ENCODE measurements around the gene ARHGDIA.
"Not testable (repeated sequence)": the region's sequence is repeated elsewhere in the genome, so short reads cannot be mapped to it uniquely, and the experiment has no call there.

The ARHGDIA gene

DNA sequence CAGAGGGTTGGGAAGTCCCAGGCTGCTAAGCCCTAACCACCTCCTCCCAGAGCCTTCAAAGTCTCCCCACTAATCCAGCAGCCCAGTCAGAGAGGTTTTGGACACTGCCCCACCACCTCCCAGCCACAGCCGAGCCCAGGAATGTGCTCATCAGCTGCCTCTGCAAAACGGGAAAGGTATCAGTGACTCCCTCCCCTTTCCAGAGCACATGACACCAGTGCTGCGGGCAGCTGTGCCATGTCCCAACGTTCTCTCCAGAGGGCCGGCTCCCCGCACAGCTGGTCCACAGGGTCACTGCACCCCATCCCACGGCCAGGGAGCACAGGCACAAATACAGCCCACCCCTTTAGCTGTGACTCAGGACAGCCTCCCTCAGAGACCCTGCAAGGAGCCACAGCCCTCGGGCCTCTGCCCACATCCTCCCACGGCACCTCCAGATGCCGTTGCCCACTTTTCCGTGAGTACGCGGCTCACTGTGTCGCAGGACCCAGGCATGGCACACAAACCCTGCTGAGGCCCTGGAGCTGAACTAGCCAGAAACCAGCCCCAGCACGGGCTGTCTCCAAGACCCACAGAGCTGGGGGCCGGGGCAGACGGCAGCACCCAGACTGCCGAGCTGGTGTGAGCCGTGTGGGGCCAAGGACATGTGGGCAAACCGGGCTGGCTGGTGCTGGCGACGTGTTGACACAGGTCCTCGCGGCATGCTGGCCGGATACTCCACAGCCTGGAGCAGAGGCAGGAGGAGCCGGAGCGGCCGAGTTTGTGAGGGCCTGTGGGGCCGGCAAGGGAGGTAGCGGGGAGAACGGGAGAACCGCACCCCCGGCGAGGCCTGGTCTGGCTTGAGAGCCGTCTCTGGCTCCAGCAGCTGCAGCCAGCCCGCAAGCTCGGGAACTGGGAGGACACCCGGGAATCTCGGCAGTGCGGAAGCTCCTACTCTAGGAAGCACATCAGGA is 30.0 kb downstream of the ARHGDIA start:
- DNase-seq = no peak

DNA sequence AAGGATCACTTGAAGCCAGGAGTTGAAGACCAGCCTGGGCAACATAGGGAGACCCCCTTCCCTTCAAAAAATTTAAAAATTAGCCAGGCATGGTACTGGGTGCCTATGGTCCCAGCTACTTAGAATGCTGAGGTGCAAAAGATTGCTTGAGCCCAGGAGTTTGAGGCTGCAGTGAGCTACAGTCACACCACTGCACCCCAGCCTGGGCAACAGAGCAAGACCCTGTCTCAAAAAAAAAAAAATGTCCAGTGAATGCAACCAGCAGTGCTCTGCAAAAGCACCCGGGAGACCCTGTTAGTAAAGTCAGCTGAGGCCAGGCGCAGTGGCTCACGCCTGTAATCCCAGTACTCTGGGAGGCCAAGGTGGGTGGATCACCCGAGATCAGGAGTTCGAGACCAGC is 31.1 kb downstream of the ARHGDIA start:
- DNase-seq = not testable (repeated sequence)

DNA sequence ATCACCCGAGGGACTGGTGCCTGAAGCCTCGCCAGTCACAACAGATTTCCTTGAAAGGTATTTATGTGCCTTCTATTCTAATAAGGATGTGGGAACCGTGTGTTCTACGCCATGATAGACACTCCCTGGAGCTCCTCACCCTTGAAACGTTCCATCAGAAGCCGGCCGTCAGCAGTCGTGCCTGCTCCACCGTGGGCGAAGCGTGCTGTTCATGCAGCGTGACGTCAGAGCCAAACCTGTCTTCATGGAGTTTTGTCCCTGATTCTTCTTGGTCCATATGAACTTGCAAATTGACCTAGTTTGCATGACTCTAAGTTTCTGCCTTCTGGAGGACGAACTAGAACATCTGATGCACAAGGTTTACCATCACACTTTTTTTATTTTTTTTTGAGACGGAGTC is 31.8 kb downstream of the ARHGDIA start:
- DNase-seq = no peak

DNA sequence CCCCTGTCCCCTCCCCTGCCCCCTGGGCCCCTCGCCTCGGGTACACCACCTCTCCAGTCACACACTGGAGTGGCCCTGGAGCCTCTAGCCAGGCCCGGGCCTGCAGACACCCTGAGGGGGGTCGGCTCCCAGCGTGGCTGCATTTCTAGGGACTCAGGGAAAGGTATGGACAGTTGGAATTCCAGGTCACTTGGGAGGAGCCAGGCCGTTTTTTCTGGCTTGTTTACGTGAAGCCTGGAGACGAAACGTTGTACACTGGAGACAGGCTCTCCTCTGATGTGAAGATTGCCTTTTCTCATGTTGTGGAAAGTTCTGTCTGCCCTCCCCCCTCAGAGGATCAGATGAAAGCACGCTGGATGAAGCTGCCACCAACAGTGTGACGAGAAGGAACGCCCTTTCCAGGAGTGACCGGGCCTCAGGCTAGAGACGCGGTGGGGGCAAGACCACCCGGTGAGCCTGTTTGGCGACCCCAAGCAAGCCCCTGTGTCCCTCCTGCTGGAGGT is 32.3 kb downstream of the ARHGDIA start:
- no peak for DNase-seq

DNA sequence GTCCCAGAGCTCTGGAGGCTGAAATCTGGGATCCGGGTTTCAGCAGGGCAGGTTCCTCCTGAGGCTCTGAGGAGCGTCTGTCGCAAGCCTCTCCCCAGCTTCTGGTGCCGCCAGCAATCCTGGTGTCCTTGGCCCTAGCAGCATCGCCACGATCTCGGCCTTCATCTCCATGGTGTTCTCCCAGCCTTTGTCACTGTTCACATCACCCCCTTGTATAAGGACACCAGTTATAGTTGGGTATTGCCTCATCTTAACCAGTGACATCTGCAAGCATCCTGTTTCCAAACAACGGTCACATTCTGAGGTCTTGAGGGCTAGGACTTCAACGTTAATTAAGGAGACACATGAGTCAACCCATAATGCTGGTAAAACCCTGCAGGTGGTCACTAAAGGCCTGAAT is 33.5 kb downstream of the ARHGDIA start:
- no peak for DNase-seq

DNA sequence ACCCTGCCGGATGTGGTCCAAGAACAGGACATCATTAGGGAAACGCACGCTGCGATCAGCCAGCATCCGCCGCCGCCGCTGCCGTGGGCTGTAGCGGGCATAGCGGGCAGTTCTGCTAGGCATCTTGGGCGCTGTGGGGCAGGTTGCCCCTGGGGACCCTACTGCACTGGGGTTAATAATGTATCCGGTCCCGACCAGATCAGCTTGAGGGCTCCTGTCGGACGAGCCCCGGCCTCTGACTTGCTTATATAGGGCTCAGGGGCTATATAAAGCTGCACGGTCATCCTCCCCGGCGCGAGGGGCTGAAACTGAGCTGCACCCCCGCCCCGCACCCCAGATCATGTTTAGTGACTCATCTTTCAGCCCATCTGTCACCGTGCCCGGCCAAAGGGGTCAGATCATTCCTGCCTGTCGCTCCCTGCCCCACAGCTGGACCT is 36.3 kb downstream of the ARHGDIA start, which contains the start of gene PPP1R27:
Gene PPP1R27 (minus strand): TSS at position 220 of the 437 bp plus-strand sequence. CDS start 97 bp downstream, at position 123.
- no peak for DNase-seq

DNA sequence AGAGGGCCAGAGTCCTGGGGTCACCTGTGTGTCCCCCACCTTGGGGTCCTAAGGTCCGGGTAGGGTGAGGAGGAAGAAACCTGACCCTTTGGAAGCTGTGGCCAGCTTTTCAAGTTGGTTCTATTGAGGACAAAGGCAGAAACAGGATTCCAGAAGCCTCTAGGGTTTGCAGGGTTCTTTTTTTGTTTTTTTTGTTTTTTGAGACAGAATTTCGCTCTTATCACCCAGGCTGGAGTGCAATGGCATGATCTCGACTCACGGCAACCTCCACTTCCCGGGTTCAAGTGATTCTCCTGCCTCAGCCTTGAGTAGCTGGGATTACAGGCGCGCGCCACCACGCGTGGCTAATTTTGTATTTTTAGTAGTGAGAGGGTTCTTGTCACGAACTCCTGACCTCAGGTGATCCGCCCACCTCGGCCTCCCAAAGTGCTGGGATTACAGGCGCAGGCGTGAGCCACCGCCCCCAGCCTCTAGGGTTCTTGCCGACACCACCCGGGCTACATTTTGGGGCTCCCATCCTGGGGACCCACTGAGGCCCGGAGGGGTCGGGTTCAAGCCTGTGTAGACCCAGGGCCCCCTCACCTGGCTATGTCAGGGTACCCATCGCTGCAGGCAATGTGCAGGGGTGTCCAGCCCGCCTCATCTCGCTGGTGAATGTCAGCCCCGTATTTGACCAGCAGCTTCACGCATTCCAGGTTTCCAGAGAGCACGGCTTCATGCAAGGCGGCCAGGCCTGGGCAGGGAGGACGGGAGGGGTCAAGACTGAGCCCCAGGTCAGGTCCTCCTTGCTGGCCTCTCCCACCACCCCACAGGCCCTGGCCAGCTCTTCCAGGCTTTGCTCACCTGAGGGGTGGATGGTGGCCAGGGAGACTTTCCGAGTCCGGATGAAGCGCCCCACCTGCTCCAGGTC is 37.0 kb downstream of the ARHGDIA start:
- DNase-seq = no peak

DNA sequence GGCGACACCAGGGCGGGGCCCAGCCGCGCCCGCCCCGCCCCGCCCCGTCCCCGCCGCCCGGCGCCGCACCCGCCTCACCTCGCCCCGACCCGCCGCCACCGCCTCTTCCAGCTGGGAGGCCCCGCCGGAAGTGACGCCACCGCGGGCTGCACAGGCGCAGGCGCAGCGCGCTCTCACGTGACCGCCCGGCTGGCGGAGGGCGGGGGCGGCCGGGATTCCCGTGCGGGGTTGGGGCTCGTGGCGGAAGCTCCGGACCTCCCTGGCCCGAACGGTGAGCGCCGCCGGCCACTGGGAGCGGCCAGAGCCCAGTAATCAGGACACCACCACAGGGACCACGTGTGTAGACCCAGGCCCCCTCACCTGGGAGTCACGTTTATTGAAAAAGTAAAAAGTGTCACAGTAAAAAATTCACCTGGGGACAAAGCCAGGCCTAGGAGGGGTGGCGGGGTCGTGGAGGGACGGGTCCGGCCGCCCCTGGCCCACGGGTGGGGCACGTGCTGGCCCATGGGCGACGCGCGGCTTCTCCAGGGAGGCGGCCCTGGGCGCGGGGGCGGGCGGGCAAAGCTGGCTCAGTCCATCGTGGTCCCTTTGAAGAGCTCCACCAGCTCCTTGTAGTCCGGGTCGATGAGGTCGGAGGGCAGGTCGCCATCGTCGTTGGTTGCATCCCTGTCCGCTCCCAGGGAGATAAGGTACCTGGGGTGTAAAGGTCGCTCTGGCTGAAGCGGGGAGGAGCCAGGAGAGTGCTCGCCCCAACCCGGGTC is 37.8 kb downstream of the ARHGDIA start, which contains the start of gene MCRIP1:
Gene MCRIP1 (minus strand): TSS at position 132 of the 761 bp plus-strand sequence. CDS start 8,785 bp downstream, outside the sequence.
- peak; percentile 90 for DNase-seq

DNA sequence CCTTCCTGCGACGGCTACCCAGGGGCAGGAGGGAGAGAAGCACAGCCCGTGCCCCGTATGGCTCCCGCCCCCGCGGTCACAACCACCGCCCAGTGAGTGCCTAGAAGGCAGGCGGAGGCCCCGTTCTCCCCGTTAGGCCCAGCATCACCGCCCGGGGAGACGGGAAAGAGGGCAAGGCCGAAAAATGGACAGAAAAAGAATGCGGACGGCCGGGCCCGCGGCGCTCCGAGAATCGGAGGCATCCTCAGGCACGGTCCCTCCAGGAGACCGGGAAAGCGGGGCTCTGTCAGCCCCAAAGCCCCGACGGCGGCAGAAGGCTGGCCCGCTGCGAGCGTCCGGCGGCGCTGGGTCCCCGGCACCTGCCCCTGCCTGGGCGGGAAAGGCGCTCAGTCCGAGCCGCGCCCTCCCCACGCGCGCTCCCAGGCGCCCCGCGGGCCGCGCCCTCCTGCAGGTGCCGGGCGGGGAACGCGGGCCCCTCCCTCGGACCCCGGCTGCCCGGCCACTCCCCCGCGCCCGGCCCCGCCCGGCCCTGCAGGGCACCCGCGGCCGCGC is 38.5 kb downstream of the ARHGDIA start:
- DNase-seq = peak; percentile 73

DNA sequence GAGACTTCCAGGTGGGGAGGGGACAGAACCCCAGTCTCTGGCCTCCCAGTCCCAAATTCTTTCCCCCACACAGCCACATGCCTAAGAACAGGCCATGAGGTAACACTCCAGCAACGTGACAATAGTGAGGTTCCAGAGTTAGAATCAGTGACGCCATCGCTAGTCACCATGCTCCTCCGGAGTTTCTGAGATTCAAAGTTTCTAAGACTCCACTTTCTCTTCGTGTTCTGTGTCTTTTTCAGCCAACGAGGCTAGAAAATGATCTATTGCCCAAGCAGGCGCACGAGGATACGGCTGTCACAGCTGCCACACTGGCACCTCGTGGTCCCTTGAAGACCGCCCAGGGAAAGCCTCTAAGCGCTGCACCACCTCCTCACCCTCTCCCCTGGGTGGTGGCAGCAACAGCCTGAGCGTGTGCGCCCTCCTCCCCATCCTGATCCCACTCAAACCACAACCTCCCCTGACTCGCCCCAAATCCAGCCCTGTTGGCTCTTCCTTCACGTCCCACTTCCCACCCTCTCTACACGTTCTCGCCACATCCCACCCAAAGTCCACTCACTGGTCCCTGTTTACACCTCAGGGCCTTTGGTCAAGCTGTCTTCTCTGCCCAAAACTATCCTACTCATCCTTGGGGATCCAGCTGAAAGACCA is 39.1 kb downstream of the ARHGDIA start:
- no peak for DNase-seq

DNA sequence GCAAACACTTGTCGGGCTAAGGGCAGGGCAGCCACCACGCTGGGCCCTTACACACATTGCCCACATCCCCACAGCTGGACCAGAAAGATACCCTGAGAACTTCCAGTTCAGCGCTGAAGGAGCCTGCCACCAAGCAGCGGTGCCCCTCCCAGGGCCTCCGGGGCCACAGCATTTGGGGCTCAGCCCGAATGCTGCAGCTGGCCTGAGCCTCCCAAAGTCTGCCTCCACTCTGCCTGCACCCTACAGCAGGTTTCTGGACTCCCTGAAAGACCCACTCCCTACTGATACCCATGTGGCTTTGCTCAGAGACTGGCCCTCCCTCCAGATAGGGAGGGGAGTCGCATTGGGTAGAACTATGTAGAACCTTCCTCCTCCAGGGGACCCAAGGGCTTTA is 39.6 kb downstream of the ARHGDIA start:
- DNase-seq = no peak

DNA sequence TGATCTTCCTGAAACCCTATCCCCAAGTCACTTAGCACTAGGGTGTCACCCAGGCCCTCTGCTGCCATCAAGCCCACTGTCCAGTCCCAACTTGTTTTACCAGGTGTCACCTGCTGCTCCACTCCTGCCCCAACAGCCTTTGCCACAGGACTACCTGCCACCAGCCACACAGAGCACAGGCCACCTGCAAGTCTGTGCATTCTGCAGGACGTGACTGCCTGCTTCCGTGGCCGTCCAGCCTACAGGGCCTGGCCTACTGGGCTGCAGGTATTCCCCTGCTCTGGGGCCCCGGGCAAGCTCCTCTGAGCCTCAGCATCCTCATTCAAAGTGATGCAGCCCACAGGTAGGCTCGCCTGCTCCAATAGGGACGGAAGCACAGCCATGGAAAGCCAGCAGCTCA is 41.3 kb downstream of the ARHGDIA start:
- DNase-seq = no peak

DNA sequence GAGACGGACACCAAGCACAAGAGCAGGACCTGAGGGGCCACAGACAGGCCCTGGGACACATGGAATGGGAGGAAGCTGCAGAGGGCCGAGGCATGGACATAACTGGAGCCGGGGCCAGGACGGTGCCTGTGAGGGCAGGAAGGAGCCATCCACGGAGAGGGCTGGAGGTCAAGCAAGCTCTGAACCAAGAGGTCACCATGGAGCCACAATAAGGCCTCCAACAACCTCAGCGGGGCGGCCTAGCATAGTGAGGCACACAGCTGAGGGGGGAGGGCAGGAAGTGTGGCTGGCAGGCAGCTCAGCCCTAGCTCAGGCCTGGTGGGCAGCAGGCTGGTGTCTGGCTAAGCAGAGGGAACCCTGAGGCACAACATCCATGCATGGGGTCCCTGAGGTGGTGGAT is 42.5 kb downstream of the ARHGDIA start:
- no peak for DNase-seq

DNA sequence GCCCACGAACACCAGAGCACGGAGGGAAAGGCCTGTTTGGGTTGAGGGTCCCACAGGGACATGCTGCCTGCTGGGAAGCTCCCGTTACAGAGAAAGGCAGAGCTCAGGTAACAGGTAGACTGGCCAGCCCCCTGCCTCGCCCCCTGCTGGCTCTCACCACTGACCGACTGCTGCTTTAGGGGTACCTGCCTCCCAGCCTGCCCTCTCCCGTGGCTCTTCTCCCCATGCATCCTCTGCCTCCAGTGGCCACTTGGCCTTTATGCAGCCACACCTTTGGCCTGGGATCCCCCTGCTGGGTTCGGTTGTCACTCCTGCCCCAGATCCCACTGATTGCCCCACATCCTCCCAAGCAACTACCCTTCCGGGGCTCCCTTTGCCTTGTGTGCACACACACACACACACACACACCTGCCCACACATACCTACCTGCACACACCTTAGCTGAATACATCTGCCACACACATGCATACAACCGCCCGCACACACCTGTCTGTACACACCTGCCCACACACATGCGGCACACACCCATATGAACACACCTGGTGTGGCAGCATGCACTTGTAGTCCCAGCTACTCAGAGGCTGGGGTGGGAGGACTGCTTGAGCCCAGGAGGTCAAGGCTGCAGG is 45.2 kb downstream of the ARHGDIA start:
- DNase-seq = no peak

DNA sequence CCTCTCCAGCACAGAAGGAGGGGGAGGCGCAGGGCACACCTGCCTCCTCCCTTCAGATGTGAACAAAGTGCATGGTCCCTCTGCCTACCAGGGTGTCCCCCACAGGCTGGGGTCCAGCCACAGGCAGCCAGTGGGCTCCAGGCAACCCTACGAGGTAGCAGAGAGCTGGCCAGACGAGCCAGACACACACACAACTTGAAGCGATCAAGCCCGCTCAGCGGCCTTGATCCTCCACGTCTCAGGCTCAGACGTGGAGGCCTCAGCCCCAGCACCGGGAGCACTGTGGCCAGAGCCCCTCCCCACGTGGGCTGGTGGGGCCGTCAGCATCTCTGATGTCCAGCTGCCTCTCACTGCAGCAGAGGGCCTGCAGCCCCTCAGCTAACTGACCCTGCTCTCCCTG is 46.5 kb downstream of the ARHGDIA start:
- no peak for DNase-seq

DNA sequence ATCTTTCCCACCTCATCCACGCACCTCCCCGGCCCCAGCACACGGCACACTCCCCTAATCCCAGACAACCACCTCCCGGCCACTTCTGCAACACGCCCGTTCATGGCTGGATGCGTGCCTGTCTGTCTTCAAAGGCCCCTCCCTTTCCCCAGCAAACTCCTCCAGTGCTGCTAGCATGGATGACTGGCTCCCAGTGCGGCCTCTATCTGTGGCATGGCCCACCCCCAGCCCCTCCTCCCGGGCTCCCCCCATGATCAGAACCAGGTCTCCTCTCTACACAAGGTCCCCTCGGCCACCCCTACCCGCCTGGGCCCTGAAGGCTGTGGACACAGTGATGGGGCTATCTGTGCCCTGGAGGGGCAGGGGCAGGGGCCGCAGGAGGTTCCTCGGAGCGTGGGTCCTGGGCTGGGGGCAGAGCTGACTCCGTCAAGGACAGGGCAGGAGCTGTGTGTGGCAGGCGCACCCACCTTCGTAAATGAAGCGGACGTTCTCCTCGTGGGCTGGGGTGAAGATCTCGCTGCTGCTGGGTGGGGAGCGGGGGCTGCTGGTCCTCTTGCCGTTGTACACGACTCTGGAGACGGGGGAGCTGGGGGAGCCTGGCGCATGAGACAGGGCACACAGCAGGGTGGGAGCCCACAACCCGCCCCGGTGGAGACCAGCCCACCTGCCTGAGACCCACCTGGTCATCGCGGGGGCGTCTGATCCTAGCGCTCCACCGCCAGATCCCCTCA is 47.2 kb downstream of the ARHGDIA start:
- no peak for DNase-seq

DNA sequence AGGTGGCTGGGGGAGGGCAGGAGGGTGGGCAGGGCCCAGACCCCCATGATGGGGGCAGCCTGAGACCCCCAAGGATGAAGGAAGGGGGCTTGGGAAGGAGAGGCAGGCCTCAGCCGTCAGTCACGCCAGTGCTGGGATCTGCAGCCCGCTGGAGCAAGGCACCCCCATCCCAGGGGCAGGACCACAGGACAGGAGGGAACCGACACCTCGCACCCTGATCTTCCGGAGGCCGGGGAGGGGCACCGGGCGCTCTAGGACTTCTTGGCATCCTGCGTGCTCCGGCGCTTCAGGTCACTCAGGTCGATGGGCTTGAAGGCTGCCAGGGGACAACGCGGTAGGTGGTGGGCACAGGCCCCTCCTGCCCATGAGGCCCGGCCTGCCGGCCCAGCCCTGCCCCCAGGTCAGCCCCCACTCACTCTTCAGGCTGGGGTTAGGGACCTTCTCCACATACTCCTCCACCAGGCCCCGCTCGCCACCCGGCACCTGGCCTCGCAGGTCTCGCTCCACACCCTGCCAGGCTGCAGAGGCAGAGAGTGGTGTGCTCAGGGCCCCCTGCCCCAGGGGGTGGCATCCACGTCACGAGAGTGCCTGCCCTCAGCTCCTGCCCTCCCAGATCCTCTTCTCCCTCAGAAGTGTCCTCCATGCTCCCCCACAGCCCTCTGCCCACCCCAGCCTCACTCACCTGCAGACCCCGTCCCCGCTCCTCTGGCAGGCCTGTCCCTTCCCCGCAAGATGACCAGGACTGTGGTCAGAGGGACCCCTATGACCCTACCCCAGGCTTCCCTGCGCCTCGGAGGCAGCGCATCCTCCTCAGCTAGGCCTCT is 47.9 kb downstream of the ARHGDIA start:
- DNase-seq = no peak

DNA sequence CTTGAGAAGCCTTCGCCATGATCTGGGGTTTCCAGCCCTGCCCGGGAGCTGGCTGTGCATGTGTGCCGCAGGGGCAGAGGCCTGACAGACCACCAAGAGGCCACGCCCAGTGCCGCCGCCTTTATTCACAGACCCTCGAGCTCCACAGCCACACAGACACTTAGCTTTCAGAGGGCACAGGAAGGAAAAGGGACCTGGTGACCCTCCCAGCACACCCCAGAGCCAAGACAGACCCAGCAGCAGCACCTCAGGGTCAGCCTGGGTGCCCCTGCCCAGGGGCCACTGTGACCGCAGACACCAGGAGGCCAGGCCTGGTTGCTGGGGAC is 48.9 kb downstream of the ARHGDIA start:
- DNase-seq = no peak

DNA sequence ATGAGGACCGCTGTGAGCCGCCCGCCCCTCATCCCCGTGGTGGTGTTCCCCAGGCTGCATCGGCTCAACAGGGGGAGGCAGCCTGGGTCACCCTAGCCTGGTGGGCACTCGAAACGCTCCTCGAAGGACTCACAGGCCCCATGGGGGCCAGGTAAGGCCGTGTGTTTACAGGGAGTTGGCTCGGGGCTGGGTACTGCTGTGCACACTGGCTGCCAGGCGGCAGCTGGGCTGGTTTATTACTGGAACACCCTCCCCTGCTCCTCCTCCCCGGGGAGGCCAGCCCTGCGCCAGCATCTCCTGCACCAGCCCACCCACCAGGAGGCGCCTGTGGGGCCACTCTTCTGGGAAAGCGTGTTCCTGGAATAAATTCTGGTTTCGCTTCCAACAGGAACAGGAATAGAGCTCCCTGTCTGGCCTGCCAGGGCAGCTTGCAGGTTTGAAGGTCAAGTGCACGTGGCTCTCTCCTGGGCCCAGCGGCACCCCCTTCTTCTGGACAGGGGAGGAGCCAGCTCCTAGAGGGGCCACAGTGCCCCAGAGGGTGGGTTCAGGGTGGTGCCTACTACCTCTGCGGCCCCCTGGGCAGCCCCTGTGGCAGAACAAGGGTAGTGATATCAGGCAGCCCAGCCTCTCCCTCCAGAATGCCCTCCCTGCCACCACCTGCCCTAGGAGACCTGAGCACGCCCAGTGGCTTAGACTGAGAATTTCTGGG is 49.4 kb downstream of the ARHGDIA start:
- DNase-seq = peak; percentile 72

Measured in NCI-H510A treated with DMSO at 0.1 percent for 48 hours (cell line).